ENCODE measurements around the gene SEBOX.

DNA sequence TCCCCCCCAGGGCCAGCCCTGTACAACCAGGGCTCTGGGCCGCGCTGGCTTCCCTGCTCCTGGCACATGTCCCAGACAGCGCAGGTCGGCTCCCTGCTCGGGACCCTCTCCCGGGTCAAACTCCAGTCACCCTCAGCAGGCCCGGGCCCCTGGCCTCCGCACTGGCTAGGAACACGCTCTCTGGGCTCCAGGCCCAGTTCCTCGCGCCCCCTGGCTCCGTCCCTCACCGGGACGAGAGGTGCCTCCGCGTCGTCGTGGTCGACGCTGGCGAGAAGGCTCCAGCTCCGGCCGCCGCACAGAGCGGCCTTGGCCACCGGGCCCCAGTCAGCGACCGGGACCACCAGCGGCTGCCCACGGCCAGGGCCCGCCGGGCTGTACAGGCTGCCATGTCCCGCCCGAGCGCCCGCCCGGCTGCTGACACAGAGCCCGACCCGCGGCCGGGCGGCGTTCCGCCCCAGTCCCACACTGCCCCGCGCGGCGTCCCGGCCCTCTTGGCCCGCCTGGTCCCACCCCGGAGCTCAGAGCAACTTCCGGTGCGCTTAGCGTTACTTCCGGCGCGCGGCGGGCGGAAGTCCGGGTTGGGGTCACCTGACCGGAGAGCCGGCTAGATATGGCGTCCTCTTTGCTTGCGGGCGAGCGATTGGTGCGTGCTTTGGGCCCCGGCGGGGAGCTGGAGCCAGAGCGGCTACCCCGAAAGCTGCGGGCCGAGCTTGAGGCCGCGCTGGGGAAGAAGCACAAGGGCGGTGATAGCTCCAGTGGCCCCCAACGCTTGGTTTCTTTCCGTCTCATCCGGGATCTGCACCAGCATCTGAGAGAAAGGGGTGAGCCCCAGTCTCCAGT is 7.7 kb downstream of the SEBOX start, which contains the start of gene POLDIP2:
- TF ChIP-seq, protein P1, sequence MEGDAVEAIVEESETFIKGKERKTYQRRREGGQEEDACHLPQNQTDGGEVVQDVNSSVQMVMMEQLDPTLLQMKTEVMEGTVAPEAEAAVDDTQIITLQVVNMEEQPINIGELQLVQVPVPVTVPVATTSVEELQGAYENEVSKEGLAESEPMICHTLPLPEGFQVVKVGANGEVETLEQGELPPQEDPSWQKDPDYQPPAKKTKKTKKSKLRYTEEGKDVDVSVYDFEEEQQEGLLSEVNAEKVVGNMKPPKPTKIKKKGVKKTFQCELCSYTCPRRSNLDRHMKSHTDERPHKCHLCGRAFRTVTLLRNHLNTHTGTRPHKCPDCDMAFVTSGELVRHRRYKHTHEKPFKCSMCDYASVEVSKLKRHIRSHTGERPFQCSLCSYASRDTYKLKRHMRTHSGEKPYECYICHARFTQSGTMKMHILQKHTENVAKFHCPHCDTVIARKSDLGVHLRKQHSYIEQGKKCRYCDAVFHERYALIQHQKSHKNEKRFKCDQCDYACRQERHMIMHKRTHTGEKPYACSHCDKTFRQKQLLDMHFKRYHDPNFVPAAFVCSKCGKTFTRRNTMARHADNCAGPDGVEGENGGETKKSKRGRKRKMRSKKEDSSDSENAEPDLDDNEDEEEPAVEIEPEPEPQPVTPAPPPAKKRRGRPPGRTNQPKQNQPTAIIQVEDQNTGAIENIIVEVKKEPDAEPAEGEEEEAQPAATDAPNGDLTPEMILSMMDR (tag by site-specific recombination; IDR thresholded peaks at IDR 0.05) = no peak
- TF ChIP-seq, protein P2, sequence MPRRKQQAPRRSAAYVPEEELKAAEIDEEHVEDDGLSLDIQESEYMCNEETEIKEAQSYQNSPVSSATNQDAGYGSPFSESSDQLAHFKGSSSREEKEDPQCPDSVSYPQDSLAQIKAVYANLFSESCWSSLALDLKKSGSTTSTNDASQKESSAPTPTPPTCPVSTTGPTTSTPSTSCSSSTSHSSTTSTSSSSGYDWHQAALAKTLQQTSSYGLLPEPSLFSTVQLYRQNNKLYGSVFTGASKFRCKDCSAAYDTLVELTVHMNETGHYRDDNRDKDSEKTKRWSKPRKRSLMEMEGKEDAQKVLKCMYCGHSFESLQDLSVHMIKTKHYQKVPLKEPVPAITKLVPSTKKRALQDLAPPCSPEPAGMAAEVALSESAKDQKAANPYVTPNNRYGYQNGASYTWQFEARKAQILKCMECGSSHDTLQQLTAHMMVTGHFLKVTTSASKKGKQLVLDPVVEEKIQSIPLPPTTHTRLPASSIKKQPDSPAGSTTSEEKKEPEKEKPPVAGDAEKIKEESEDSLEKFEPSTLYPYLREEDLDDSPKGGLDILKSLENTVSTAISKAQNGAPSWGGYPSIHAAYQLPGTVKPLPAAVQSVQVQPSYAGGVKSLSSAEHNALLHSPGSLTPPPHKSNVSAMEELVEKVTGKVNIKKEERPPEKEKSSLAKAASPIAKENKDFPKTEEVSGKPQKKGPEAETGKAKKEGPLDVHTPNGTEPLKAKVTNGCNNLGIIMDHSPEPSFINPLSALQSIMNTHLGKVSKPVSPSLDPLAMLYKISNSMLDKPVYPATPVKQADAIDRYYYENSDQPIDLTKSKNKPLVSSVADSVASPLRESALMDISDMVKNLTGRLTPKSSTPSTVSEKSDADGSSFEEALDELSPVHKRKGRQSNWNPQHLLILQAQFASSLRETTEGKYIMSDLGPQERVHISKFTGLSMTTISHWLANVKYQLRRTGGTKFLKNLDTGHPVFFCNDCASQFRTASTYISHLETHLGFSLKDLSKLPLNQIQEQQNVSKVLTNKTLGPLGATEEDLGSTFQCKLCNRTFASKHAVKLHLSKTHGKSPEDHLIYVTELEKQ (tag by site-specific recombination; IDR thresholded peaks at IDR 0.05; ENCODE audit: borderline replicate concordance) = no peak
- TF ChIP-seq, protein P3, sequence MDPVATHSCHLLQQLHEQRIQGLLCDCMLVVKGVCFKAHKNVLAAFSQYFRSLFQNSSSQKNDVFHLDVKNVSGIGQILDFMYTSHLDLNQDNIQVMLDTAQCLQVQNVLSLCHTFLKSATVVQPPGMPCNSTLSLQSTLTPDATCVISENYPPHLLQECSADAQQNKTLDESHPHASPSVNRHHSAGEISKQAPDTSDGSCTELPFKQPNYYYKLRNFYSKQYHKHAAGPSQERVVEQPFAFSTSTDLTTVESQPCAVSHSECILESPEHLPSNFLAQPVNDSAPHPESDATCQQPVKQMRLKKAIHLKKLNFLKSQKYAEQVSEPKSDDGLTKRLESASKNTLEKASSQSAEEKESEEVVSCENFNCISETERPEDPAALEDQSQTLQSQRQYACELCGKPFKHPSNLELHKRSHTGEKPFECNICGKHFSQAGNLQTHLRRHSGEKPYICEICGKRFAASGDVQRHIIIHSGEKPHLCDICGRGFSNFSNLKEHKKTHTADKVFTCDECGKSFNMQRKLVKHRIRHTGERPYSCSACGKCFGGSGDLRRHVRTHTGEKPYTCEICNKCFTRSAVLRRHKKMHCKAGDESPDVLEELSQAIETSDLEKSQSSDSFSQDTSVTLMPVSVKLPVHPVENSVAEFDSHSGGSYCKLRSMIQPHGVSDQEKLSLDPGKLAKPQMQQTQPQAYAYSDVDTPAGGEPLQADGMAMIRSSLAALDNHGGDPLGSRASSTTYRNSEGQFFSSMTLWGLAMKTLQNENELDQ (tag by site-specific recombination; IDR thresholded peaks at IDR 0.05; ENCODE audit: low read depth) = no peak
- TF ChIP-seq ZNF112 (tag by site-specific recombination; IDR thresholded peaks at IDR 0.05) (no peak), ZBTB7A (tag by site-specific recombination; IDR thresholded peaks at IDR 0.05; ENCODE audit: low read depth) (no peak), MZF1 (tag by site-specific recombination; IDR thresholded peaks at IDR 0.05; ENCODE audit: borderline replicate concordance) (no peak), MYNN (tag by site-specific recombination; IDR thresholded peaks at IDR 0.05; ENCODE audit: borderline replicate concordance) (no peak), ZNF433 (tag by site-specific recombination; IDR thresholded peaks at IDR 0.05; ENCODE audit: low read depth) (no peak), ZNF777 (tag by site-specific recombination; IDR thresholded peaks at IDR 0.05; ENCODE audit: borderline replicate concordance) (no peak)
- TF ChIP-seq, protein P4, sequence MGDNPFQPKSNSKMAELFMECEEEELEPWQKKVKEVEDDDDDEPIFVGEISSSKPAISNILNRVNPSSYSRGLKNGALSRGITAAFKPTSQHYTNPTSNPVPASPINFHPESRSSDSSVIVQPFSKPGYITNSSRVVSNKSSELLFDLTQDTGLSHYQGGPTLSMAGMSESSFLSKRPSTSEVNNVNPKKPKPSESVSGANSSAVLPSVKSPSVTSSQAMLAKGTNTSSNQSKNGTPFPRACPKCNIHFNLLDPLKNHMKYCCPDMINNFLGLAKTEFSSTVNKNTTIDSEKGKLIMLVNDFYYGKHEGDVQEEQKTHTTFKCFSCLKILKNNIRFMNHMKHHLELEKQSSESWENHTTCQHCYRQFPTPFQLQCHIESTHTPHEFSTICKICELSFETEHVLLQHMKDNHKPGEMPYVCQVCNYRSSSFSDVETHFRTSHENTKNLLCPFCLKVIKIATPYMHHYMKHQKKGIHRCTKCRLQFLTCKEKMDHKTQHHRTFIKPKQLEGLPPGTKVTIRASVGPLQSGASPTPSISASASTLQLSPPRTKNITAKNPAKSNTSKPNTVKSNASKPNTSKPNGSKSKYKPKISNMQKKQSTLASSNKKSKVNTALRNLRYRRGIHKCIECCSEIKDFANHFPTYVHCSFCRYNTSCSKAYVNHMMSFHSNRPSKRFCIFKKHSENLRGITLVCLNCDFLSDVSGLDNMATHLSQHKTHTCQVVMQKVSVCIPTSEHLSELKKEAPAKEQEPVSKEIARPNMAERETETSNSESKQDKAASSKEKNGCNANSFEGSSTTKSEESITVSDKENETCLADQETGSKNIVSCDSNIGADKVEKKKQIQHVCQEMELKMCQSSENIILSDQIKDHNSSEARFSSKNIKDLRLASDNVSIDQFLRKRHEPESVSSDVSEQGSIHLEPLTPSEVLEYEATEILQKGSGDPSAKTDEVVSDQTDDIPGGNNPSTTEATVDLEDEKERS (tag by site-specific recombination; IDR thresholded peaks at IDR 0.05) = no peak

All from HEK293 (cell line).